Measurements from ENCODE around the gene COL6A1. TPM values are rescaled to one million over a fixed set of nuclear protein-coding genes. Genes with fewer than 3 reads are reported as not detected.

The COL6A1 gene
- total RNA-seq, 1 experiment from 2014 or later, result 19.7 TPM

DNA sequence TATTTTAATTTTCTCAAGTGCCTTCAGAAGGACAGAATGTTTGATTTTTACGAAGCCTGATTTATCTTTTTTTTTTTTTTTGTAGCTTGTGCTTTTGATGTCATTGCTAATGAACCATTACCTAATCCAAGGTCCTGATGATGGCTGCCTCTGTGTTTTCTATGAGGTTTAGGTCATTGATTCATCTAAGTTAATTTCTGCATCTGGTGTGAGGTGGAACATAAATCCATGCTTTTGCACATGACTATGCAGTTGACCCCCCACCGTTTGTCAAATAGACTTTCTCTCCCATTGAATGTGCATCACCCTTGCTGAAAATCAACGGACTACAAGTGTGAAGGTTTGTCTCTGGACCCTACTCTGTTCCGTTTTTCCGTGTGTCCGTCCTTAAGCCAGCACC is 50.5 kb downstream of the COL6A1 start:
- Histone ChIP-seq H3K9me3 (ENCODE audit: low read depth, low read length, poor library complexity, severe bottlenecking) (peaks cover 8% of the 10 kb centered on the region), H3K27me3 (replicated peaks; ENCODE audit: insufficient read depth, low read depth, low read length, poor library complexity) (no peaks in the 10 kb centered on the region), H3K4me1 (ENCODE audit: insufficient read depth, low read length, poor library complexity, severe bottlenecking) (no peaks in the 10 kb centered on the region), H3K36me3 (ENCODE audit: insufficient read depth, low read length, poor library complexity, severe bottlenecking) (no peaks in the 10 kb centered on the region), H3K27ac (ENCODE audit: low read depth, low read length, poor library complexity, severe bottlenecking) (no peak overlapping the region), H3K4me3 (ENCODE audit: low read depth, low read length, poor library complexity, severe bottlenecking) (no peak overlapping the region)
- no TSS peak for BruUV-seq (replicated peaks)
- CTCF ChIA-PET, result no interaction called here
- DNase-seq (ENCODE audit: low spot score), result no peak
- TF ChIP-seq EZH2 (IDR thresholded peaks at IDR 0.05; ENCODE audit: borderline replicate concordance, low read depth, low read length, poor library complexity, severe bottlenecking), result no peak
- intact Hi-C loops (cut with micrococcal nuclease; ENCODE audit: unreplicated experiment), result no loop called here
- POLR2A ChIA-PET (ENCODE audit: low non-redundant PET), result no interaction called here

DNA sequence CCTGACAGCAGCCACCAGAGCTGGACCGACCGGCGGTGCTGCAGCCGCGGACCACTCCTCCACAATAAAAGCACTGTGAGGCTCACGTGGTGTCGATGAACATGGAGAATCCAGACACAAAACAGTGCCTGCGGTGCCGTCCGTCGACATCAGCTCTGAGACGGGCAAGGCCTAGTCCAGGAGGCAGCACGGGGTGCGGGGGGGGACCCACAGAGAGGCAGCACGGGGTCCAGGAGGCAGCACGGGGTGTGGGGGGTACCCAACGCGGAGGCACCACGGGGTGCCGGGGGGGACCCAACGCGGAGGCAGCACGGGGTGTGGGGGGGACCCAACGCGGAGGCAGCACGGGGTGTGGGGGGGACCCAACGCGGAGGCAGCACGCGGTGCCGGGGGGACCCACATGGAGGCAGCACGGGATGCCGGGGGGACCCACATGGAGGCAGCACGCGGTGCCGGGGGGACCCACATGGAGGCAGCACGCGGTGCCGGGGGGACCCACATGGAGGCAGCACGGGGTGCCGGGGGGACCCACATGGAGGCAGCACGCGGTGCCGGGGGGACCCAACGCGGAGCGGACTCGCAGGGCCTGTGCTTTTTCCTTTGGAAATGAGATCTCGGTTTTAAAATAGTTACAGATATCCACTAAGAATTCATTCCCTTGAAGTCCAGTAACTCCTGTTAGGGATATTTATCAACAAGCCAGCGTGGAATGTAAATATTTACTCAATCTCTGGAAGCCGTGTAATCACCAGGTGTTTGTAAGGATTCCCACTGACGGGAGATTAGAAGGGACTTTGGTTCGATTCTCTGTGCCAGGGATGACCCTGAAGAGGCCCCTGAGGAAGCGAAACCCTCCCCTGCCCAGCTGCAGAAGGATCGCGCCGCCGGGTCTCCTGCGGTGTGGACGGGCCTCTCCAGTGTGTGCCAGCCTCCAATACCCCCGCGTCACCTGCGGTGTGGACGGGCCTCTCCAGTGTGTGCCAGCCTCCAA is 52.1 kb downstream of the COL6A1 start:
- BruUV-seq (replicated peaks), result no TSS peak
- no peaks in the 10 kb centered on the region for H3K27me3 ChIP-seq (replicated peaks; ENCODE audit: insufficient read depth, low read depth, low read length, poor library complexity)
- ChIA-PET POLR2A (ENCODE audit: low non-redundant PET) (no interaction called here), CTCF (no interaction called here)
- no peak overlapping the region for H3K27ac ChIP-seq (ENCODE audit: low read depth, low read length, poor library complexity, severe bottlenecking)
- H3K9me3 ChIP-seq (ENCODE audit: low read depth, low read length, poor library complexity, severe bottlenecking), result peaks cover 8% of the 10 kb centered on the region
- no peaks in the 10 kb centered on the region for H3K36me3 ChIP-seq (ENCODE audit: insufficient read depth, low read length, poor library complexity, severe bottlenecking)
- no peak overlapping the region for H3K4me3 ChIP-seq (ENCODE audit: low read depth, low read length, poor library complexity, severe bottlenecking)
- DNase-seq (ENCODE audit: low spot score), result no peak
- H3K4me1 ChIP-seq (ENCODE audit: insufficient read depth, low read length, poor library complexity, severe bottlenecking), result no peaks in the 10 kb centered on the region
- TF ChIP-seq EZH2 (IDR thresholded peaks at IDR 0.05; ENCODE audit: borderline replicate concordance, low read depth, low read length, poor library complexity, severe bottlenecking), result no peak
- TF ChIP-seq, protein P1, sequence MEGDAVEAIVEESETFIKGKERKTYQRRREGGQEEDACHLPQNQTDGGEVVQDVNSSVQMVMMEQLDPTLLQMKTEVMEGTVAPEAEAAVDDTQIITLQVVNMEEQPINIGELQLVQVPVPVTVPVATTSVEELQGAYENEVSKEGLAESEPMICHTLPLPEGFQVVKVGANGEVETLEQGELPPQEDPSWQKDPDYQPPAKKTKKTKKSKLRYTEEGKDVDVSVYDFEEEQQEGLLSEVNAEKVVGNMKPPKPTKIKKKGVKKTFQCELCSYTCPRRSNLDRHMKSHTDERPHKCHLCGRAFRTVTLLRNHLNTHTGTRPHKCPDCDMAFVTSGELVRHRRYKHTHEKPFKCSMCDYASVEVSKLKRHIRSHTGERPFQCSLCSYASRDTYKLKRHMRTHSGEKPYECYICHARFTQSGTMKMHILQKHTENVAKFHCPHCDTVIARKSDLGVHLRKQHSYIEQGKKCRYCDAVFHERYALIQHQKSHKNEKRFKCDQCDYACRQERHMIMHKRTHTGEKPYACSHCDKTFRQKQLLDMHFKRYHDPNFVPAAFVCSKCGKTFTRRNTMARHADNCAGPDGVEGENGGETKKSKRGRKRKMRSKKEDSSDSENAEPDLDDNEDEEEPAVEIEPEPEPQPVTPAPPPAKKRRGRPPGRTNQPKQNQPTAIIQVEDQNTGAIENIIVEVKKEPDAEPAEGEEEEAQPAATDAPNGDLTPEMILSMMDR (conservative IDR thresholded peaks at IDR 0.05; ENCODE audit: low read depth, low read length), result no peak
- intact Hi-C loops (cut with micrococcal nuclease; ENCODE audit: unreplicated experiment), result no loop called here

DNA sequence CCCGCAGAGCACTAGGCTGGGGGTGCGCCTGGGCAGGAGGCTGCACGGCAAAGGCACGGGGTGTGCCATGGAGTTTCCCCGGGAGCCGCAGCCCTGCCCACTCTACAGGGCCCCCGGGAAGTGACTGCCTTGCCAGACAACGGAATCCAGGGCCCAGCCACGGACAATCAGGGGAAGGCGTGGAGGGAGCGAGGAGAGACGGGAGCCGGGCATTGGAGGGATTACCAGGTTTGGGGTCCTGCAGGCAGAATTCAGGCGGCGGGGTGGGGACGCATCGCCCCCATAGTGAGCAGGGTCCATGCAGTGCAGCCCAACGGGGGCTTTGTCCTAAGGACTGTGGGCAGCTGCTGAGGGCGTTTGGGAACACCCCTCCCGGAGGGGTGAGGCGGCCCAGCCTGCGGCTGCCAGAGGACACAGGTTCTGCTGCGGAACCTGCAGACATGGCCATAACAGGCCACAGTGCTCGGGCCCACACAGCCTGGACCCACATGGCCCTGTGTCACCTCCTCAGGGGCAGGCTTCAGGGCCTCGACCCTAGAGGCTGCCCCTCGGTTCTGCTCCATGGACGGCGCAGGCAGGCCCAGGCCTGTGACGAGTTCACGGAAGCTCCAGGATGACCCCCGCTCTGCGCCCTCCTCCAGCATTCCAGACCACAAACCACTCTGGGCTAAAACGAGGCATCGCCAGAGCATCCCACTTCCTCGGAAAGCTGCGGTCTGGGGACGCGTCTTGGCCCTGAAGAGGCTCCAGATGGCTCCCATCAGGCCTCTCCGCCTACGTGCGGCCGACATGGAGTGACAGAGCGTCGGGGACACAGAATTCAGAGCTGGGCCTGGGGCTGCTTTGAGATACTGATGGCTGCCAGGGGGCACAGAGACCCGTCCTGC is 54.5 kb downstream of the COL6A1 start:
- no peak for DNase-seq (ENCODE audit: low spot score)
- no TSS peak for BruUV-seq (replicated peaks)
- H3K4me3 ChIP-seq (ENCODE audit: low read depth, low read length, poor library complexity, severe bottlenecking), result no peak overlapping the region
- intact Hi-C loops (cut with micrococcal nuclease; ENCODE audit: unreplicated experiment), result no loop called here
- no peaks in the 10 kb centered on the region for H3K4me1 ChIP-seq (ENCODE audit: insufficient read depth, low read length, poor library complexity, severe bottlenecking)
- ChIA-PET POLR2A (ENCODE audit: low non-redundant PET) (no interaction called here), CTCF (no interaction called here)
- no peaks in the 10 kb centered on the region for H3K27me3 ChIP-seq (replicated peaks; ENCODE audit: insufficient read depth, low read depth, low read length, poor library complexity)
- no peaks in the 10 kb centered on the region for H3K36me3 ChIP-seq (ENCODE audit: insufficient read depth, low read length, poor library complexity, severe bottlenecking)
- H3K27ac ChIP-seq (ENCODE audit: low read depth, low read length, poor library complexity, severe bottlenecking), result no peak overlapping the region
- no peak for TF ChIP-seq EZH2 (IDR thresholded peaks at IDR 0.05; ENCODE audit: borderline replicate concordance, low read depth, low read length, poor library complexity, severe bottlenecking)
- TF ChIP-seq, protein P1 (conservative IDR thresholded peaks at IDR 0.05; ENCODE audit: low read depth, low read length), result no peak
- H3K9me3 ChIP-seq (ENCODE audit: low read depth, low read length, poor library complexity, severe bottlenecking), result no peaks in the 10 kb centered on the region
